ENCODE data around the gene BTNL8.

The BTNL8 gene

GRCh38 chr5:180970336-180970735 is 71.4 kb downstream of the BTNL8 start:
- no peak for DNase-seq

- no peak for DNase-seq
Measured at GRCh38 chr5:180970875-180971274, 71.9 kb downstream of the BTNL8 start.

- DNase-seq = no peak
Measured at GRCh38 chr5:180974612-180975315, 75.8 kb downstream of the BTNL8 start.

GRCh38 chr5:180975338-180975737 is 76.4 kb downstream of the BTNL8 start:
- no peak for DNase-seq

GRCh38 chr5:180976518-180976917 is 77.6 kb downstream of the BTNL8 start:
- no peak for DNase-seq

- no peak for DNase-seq
Measured at GRCh38 chr5:180977852-180978251, 78.9 kb downstream of the BTNL8 start.

- no peak for DNase-seq
Measured at GRCh38 chr5:180982008-180982741, 83.2 kb downstream of the BTNL8 start.

GRCh38 chr5:180988016-180988415 is 89.1 kb downstream of the BTNL8 start:
- DNase-seq = no peak

- DNase-seq = no peak
Measured at GRCh38 chr5:180988592-180988991, 89.6 kb downstream of the BTNL8 start, which contains the start of gene BTNL3. Gene BTNL3 (plus strand): TSS chr5:180988846. CDS start chr5:180989029, 183 bp downstream.

GRCh38 chr5:180990086-180990881 is 91.3 kb downstream of the BTNL8 start:
- DNase-seq = no peak

GRCh38 chr5:180990882-180991242 is 91.9 kb downstream of the BTNL8 start:
- no peak for DNase-seq
